GM21360 (cell line): ENCODE results near the gene ANKRD53.

Experiments
- ATAC-seq: cut with Tn5 transposase; IDR thresholded peaks from one replicate; pipeline ENCODE4 v1.9.1; 2021; ENCODE audit warnings: mild to moderate bottlenecking, moderate library complexity; ENCODE audit not compliant: unreplicated experiment

The ANKRD53 gene

DNA sequence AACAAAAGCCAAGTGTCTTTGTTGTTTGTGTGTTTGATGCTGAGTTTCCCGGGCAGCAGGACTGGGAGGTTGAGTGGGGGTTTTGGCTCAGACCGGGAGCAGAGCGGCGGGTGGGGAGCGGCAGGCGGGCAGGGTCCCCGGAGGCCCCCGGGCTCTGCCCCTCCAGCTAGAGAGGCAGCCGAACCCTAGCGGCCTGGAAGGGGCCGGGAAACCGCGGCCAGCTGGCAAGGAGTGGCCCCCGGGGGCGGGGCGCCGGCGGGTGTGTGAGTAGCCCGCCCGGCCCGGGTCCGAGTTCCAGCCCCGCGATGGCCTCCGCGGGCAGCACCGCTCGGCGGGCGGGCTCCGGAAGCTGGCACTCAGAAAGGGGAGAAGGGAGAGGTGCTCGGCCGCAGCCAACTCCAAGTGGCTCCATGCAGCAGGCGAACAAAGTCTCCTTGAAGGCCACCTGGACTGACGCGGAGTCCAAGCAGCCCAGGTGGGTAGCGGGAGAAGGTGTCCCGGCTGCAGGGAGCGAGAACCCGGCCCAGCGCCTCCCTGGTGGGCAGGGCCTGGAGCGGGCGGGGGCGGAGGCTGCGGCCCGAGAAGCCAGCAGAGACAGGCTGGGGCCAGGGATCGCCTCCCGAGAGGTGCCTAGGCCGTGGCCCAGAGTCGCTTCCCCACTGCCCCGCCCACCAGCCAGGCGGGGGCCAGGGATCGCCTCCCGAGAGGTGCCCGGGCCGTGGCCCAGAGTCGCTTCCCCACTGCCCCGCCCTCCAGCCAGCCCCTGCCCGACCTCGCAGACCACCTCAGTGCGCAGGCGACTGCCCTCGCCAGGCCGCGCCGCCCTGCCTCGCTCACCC, at the start of gene ANKRD53:
Gene ANKRD53, plus strand, starts transcription at position 290 of the 839 bp plus-strand sequence. Its CDS starts 16 bp downstream, at position 306.
- ATAC-seq = no peak

DNA sequence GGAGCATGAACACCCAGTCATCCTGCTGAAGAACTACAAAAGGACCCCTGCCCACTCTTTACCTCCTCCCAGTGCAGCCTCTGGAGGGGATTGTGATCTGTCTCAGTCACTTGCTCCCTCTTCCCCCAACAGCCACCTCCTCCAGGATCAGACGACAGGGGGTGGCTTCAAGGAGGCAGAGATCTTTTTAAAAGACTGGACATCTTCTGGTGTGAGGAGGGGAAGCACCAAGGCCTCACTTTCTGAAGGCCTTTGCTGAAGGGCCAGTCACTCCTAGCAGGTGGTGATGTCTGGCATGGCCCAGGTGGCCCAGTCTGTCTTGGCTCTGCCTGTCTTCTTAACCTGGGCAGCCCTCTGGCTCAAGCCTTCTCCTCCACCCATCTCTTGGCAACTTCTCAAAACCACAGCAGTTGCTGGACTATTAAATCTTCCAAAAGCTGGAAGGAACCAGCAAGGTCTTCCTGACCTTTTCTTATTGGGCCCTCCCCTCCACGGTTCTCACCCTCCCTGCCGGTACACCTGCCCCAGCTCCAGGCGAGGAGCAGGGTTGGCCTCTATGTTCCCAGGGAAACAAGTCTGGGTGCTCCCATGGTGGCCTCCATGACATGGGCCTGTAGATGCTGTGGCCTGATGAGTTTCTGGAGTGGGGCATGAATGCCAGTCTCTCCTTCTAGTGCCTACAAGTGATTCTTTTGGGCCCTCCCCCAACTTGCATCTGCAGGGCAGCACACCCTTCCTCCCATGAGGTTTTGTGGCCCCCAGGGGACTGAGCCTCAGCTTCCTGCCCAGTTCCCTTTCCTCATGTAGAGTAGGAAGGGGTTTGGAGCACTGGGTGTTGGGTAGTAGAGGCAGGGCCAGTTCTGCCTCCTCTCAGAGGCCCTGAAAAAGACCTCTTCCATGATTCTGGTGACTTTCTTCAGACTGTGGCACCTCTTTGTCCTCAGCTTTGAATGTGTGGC, 47.8 kb upstream of the ANKRD53 start:
- no peak for ATAC-seq

DNA sequence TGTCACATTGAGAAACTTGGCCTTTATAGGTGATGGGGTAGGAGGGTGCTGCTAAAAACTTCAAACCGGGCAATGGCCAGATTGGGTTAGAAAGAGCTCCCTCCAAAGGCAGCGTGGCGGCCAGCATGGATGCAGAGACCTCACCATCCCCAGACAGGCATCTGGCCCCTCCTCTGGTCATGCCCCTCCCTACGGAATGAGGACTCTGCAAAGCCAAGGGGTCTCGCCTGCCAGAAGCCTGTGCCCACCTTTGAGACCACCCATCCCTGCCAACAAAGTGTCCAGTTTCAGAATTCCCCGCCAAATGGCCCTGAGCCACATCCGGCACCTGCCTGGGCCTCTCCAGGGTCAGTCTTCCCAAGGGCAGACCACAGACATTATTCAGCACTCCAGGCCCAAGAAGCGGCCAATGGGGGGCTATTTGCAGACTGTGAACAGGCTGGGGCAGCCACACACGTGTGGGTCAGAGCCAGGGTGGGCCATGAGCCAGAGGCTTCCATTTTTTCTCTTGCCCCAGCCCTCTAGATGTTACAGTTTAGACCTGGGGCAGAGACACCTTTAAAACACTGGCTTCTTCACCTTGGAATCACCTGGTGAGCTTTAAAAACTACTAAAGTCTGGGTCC, 46.9 kb upstream of the ANKRD53 start:
- no peak for ATAC-seq

- no peak for ATAC-seq
These were observed 45.7 kb upstream of the ANKRD53 start for GRCh38 chr2:70932631-70933230.

GRCh38 chr2:70934981-70935380, 43.4 kb upstream of the ANKRD53 start:
- ATAC-seq = no peak

- ATAC-seq = no peak
These were observed 42.8 kb upstream of the ANKRD53 start, which contains the start of gene ATP6V1B1 for GRCh38 chr2:70935468-70936164. Gene ATP6V1B1 (plus strand): TSS chr2:70935900. CDS start chr2:70935955, 55 bp downstream.

GRCh38 chr2:70936165-70936978, 42.1 kb upstream of the ANKRD53 start:
- no peak for ATAC-seq

DNA sequence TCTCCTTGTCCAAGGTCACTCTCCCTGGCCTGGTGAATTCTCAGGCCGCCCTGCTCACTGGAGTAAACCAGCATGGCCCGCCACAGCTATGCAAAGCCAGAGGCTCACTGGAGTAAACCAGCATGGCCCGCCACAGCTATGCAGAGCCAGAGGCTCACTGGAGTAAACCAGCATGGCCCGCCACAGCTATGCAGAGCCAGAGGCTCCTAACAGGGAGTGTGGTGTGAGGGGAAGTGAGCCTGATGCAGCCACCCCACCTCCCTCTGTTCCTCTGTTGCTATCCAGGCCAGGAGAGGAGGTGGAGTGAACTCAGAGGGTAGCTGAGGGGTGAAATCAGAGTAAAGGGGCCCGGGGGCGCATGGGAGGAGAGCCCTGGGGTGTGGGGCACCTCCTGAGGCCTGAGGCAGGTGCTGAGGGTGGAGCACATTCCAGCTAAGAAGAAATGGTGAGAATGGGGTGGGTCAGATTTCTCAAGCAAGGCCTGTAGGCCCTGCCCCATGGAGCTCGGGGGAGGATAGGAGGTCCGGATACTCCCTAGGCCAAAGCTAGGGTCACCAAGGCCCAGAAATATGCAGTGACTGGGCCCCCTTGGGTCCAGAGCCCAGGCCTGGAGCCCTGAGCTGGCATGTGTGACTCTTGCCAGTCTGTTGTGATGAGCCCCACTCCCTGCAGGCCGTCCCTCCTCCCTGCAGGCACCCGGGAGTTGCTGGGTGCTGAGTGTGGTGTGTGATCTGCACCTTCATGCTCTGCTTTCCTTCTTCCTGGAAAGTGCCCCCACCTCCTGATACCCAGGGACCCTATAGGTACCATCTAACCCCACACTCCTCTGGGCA, 41.2 kb upstream of the ANKRD53 start:
- no peak for ATAC-seq

- ATAC-seq = no peak
These were observed 40.4 kb upstream of the ANKRD53 start for GRCh38 chr2:70937866-70938585.

- ATAC-seq = no peak
These were observed 39.9 kb upstream of the ANKRD53 start for GRCh38 chr2:70938586-70938950.

GRCh38 chr2:70939001-70939838, 39.2 kb upstream of the ANKRD53 start:
- no peak for ATAC-seq

DNA sequence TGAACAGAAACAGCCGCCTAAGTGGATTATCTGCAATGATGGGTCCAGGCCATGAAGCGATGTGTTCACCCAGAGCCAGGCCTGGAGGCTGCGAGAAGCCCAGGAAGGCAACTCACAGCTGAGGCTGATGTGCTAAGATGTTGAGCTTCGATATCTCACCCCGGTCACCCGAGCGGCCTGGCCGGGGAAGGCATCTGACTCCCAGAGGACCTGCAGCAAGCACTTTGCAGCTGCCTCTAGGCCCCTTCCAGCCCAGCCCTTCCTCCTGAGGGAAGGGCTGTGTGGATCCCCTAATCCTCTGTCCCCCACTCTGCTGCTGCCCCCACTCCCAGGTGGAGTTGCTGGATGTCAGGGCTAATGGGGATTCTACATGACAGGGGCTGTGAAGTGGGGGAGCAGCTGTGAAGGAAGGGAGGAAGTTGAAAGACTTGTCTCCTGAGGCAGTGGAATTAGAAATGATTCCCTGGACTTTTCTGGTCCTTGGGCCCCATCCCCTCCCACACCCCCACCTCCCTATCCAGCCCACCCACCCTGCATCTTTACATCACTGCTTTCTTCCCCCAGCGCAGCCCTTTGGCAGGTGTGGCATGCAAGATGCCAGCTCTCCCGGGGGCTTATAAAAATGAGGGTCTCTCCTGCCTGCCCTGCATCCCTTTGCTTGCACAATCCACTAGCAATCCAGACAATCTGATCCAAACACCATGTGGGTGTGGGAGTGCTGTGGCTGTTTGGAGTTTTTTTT, 38.4 kb upstream of the ANKRD53 start:
- ATAC-seq = no peak

- no peak for ATAC-seq
These were observed 37.2 kb upstream of the ANKRD53 start for GRCh38 chr2:70941186-70941585.

GRCh38 chr2:70941701-70942100, 36.7 kb upstream of the ANKRD53 start:
- no peak for ATAC-seq

GRCh38 chr2:70942396-70943204, 35.8 kb upstream of the ANKRD53 start:
- no peak for ATAC-seq
